Hepatocyte (in vitro differentiated cells): ENCODE data around the gene STXBP4. TPM values are rescaled to one million over a fixed set of nuclear protein-coding genes. Genes with fewer than 3 reads are reported as not detected.

Experiments
- DNase-seq: peaks from one replicate; pipeline ENCODE4 v3.0.0-alpha.2; 2016; ENCODE audit warnings: low spot score
- H2AFZ ChIP-seq: fragments of 200-600 bp; sonication (generic); 2 replicates; pipeline ENCODE4 v1.6.0; 2016; ENCODE audit warnings: antibody characterized with exemption, mild to moderate bottlenecking
- H3K27ac ChIP-seq: fragments of 200-600 bp; sonication (generic); 2 replicates; pipeline ENCODE4 v1.5.1; 2016; ENCODE audit warnings: mild to moderate bottlenecking
- H3K27me3 ChIP-seq: fragments of 200-600 bp; sonication (generic); 2 replicates; pipeline ENCODE4 v1.6.1; 2016
- H3K36me3 ChIP-seq: fragments of 200-600 bp; sonication (generic); replicated peaks from 2 replicates; pipeline ENCODE4 v1.5.1; 2016; ENCODE audit warnings: low read depth; ENCODE audit not compliant: insufficient read depth
- H3K4me1 ChIP-seq: fragments of 200-600 bp; sonication (generic); 2 replicates; pipeline ENCODE4 v1.5.1; 2016; ENCODE audit warnings: mild to moderate bottlenecking, moderate library complexity; ENCODE audit not compliant: insufficient read depth
- H3K4me2 ChIP-seq: fragments of 200-600 bp; sonication (generic); 2 replicates; pipeline ENCODE4 v1.6.0; 2016
- H3K4me3 ChIP-seq: fragments of 200-600 bp; sonication (generic); 2 replicates; pipeline ENCODE4 v1.5.1; 2016; ENCODE audit warnings: mild to moderate bottlenecking
- H3K79me2 ChIP-seq: fragments of 200-600 bp; sonication (generic); 2 replicates; pipeline ENCODE4 v1.6.0; 2017; ENCODE audit warnings: mild to moderate bottlenecking
- H3K9me2 ChIP-seq: fragments of 200-600 bp; sonication (generic); replicated peaks from 2 replicates; pipeline ENCODE4 v1.6.0; 2017; ENCODE audit warnings: mild to moderate bottlenecking; ENCODE audit not compliant: insufficient read depth
- H3K9me3 ChIP-seq: fragments of 200-600 bp; sonication (generic); 2 replicates; pipeline ENCODE4 v1.5.1; 2016; ENCODE audit warnings: low read depth, mild to moderate bottlenecking
- H4K20me1 ChIP-seq: fragments of 200-600 bp; sonication (generic); 2 replicates; pipeline ENCODE4 v1.6.0; 2016; ENCODE audit warnings: mild to moderate bottlenecking; ENCODE audit not compliant: insufficient read depth, poor library complexity, severe bottlenecking
- CTCF ChIP-seq: fragments of 200-600 bp; sonication (generic); IDR thresholded peaks from 2 replicates; pipeline ENCODE4 v1.5.1; 2016; ENCODE audit warnings: antibody characterized with exemption, mild to moderate bottlenecking; ENCODE audit not compliant: poor library complexity
- EZH2 ChIP-seq: fragments of 200-600 bp; sonication (generic); IDR thresholded peaks from 2 replicates; pipeline ENCODE4 v1.6.1; 2016; ENCODE audit warnings: antibody characterized with exemption, mild to moderate bottlenecking, borderline replicate concordance
- EZH2phosphoT487 ChIP-seq: fragments of 200-600 bp; sonication (generic); IDR thresholded peaks from one replicate; pipeline ENCODE4 v1.6.1; 2018; ENCODE audit warnings: antibody characterized with exemption, mild to moderate bottlenecking, low read depth, moderate library complexity; ENCODE audit not compliant: unreplicated experiment, severe bottlenecking
- WGBS: methylation state at CpG from one replicate; pipeline ENCODE4 v1.1.6; 2016; ENCODE audit warnings: low lambda C conversion rate; ENCODE audit errors: missing lambda C conversion rate; 5-methylcytosine and 5-hydroxymethylcytosine counted together
- polyA plus RNA-seq: library from polyadenylated mRNA; unstranded; fragments of >200 nt; fragmentation: Nextera tagmentation; extraction: Ambion mirVana; gene quantifications from 2 replicates; pipeline ENCODE4 v1.2.1, GENCODE V29; 2016
- total RNA-seq: library from RNA; depleted of rRNA; stranded (reverse); fragments of >200 nt; gene quantifications from 2 replicates; pipeline ENCODE4 v1.2.3, GENCODE V29; 2014

The STXBP4 gene
- total and polyA plus RNA-seq, 2 experiments from 2014 or later: 9.0 to 50.1 TPM

GRCh38 chr17:55166506-55166905, 197.9 kb downstream of the STXBP4 start:
- no peak for DNase-seq
- Histone ChIP-seq H3K4me1 (no peaks in the 10 kb centered on the region), H4K20me1 (no peaks in the 10 kb centered on the region), H3K9me2 (no peaks in the 10 kb centered on the region), H3K4me3 (no peak overlapping the region), H3K79me2 (no peaks in the 10 kb centered on the region), H3K36me3 (no peaks in the 10 kb centered on the region), H2AFZ (no peak overlapping the region), H3K4me2 (no peak overlapping the region), H3K9me3 (no peaks in the 10 kb centered on the region), H3K27me3 (no peaks in the 10 kb centered on the region), H3K27ac (no peak overlapping the region)
- 92% methylated on average over 2 of the region's 2 CpGs for WGBS
- TF ChIP-seq EZH2 (no peak), CTCF (no peak), EZH2phosphoT487 (no peak)

- Histone ChIP-seq H3K4me2 (no peak overlapping the region), H3K27me3 (no peaks in the 10 kb centered on the region), H3K9me2 (no peaks in the 10 kb centered on the region), H3K79me2 (no peaks in the 10 kb centered on the region), H2AFZ (no peak overlapping the region), H3K4me1 (no peaks in the 10 kb centered on the region), H3K4me3 (no peak overlapping the region), H3K9me3 (no peaks in the 10 kb centered on the region), H3K27ac (peak overlapping the region; percentile 28), H3K36me3 (no peaks in the 10 kb centered on the region), H4K20me1 (no peaks in the 10 kb centered on the region)
- 62% methylated on average over 2 of the region's 2 CpGs for WGBS
- TF ChIP-seq CTCF (no peak), EZH2 (no peak), EZH2phosphoT487 (no peak)
- no peak for DNase-seq
Observed at GRCh38 chr17:55167024-55167725, 198.6 kb downstream of the STXBP4 start.

GRCh38 chr17:55168958-55169687, 200.6 kb downstream of the STXBP4 start:
- no peak for DNase-seq
- TF ChIP-seq CTCF (no peak), EZH2 (no peak), EZH2phosphoT487 (no peak)
- Histone ChIP-seq H3K27ac (no peak overlapping the region), H3K4me2 (no peak overlapping the region), H3K9me2 (no peaks in the 10 kb centered on the region), H3K9me3 (no peaks in the 10 kb centered on the region), H3K27me3 (no peaks in the 10 kb centered on the region), H3K36me3 (no peaks in the 10 kb centered on the region), H4K20me1 (no peaks in the 10 kb centered on the region), H3K4me3 (no peak overlapping the region), H3K79me2 (no peaks in the 10 kb centered on the region), H3K4me1 (no peaks in the 10 kb centered on the region), H2AFZ (no peak overlapping the region)
- 82% methylated on average over 5 of the region's 5 CpGs for WGBS
